MV-4-11 (cell line): ENCODE data around the gene HSPA12A.

Source experiments
- DNase-seq: peaks from one replicate; lab custom pipeline; 2025; lab: John Stamatoyannopoulos, UW

Gene HSPA12A

GRCh38 chr10:116690356-116691322 is 51.7 kb downstream of the HSPA12A start:
- no peak for DNase-seq

DNA sequence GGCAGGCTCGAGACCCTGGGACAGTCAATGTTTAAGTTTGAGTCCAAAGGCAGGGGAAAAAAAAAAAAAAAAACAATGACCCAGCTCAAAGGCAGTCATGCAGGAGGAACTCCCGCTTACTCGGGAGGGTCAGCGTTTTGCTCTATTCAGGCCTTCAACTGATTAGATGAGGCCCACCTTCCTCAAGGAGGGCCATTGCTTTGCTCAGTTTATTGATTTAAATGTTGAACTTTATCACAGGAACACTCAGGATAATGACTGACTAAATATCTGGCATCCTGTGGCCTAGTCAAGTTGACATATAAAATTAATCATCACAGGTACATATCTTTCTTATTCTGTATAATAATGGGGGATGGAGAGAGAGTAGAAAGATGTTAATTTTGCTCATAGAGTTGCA is 52.6 kb downstream of the HSPA12A start:
- DNase-seq: no peak

- DNase-seq: no peak
Measured at GRCh38 chr10:116688741-116689495, 53.4 kb downstream of the HSPA12A start.

- DNase-seq: peak; percentile 10
Measured at GRCh38 chr10:116688241-116688711, 54.1 kb downstream of the HSPA12A start.

GRCh38 chr10:116687633-116688032 is 54.7 kb downstream of the HSPA12A start:
- DNase-seq: no peak

DNA sequence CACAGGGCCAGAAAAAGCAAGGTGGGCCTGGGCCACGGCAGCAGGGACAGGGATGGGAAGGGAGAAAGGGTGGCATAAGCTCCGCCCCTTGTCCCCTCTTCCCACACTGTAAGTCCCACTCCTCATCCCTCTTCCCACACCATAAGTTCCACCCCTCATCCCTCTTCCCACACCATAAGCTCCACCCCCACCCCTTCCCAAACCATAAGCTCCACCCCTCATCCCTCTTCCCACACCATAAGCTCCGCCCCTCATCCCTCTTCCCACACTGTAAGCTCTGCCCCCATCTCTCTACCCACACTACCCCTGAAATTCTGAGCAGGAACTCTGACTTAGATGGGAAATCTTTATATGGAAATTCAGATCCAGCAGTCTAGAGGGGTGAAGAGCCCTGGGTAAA is 55.7 kb downstream of the HSPA12A start:
- DNase-seq: no peak

DNA sequence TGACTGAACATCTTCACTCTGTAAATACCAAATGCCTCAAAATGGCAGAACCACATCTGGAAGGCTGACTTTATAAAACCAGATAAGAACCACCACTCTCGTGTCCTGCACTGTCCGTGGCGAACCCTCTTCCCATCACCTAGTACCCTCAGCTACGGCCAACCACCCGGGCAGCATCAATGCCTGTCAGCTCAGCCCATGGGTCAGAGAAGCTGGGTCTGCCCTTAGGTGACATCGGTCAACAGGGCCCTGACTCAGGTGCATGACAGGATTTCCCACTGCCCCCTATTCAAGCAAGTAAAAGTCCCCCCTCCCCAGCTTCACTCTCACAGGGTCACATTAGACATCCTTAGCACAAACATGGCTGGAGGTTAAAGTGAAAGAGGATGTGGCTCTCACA is 56.6 kb downstream of the HSPA12A start:
- no peak for DNase-seq

DNA sequence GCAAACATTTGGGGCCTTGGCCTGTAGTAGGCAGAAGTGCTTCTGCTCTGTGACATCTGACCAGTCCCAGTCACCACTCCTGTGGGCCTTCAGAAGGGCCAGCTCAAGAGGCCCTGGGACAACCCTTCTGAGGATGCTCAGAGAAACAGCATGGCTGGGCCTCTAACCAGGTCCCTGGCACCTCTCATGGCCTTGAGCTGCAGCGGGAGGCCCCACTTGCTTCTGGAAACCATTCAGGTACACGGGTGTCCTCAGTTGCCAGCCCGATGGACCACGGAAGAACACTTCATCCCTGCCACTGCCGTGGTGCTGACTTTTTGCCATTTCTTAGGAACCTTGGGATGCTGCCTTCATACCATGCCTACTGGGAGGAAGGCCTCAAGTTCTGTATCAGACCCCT is 57.6 kb downstream of the HSPA12A start:
- DNase-seq: no peak

DNA sequence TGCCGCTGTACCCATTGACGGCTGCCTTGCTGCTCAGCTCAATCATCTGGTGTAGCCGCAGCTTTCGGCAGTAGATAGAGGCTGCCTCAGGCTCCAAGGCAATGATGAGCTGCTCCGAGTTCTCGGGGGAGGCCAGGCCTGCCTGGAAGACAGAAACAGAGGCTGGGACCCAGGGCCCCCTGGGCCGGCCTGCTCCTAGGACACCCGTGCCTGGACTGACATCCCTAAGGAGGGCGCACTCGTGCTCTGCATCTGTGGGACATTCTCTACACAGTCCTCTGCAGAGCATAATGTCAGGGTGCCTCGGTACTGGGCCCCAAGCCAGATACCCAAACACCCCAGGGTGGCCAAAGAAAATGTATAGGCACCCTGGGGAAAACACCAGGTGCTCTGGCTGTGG is 58.5 kb downstream of the HSPA12A start:
- no peak for DNase-seq

GRCh38 chr10:116683166-116683565 is 59.2 kb downstream of the HSPA12A start:
- DNase-seq: no peak

DNA sequence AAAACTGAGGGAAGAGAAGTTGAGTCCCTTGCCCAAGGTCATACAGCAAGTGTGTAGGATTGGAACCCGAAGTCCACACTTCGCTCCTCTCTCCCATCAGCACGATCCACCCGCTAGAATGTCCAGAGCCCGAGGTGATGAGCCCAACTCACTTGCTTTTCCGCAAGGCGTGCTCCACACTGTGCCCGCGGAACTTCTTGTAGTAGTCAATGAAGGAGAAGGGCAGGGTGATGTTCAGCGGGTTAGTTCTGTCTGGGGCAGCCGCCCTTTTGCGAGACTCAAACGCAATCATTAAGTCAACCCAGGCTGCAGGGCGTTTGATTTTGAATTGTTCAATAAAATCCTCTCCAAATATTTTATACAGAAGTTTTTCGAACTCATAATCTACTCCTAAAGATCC is 63.0 kb downstream of the HSPA12A start:
- DNase-seq: no peak

GRCh38 chr10:116676633-116677032 is 65.7 kb downstream of the HSPA12A start:
- DNase-seq: no peak

GRCh38 chr10:116676118-116676517 is 66.2 kb downstream of the HSPA12A start:
- no peak for DNase-seq

GRCh38 chr10:116674901-116675423 is 67.4 kb downstream of the HSPA12A start:
- DNase-seq: no peak

DNA sequence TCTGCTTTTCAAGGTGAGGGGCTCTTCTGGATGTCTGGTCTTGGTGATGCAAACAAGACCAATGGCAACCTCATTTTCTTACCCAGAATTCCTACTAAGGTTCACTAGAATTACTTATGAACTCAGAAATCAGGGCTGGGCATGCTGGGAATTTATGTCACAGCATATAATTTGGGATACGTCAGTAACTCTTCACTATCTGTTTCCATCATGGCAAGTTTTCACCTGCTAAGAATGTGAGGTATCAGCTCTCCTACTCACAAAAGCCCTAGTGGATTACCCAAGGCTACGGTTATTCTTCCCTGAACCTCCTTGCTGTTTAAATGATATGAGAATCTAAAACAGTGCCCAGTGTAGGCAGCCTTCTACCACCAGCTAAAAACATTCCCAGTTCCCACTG is 68.5 kb downstream of the HSPA12A start:
- no peak for DNase-seq

DNA sequence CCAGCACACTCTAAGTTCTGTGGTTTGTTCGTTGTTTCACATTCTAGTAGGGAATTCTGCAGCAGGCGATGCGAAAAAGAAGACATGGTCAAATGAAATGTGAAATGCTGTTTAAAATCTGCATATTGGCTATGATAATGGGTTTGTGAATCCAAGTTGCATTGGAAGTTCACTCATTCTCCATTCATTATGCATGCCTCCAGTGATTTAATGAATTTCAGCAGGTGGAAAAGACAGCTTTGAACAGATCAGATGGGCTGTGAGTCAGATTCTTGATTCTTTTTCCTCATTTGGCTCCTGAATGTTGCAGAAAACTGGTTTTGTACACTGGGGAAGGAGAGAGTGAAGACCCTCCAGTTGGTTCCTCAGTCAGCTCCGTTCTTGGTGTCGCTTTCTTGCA is 69.5 kb downstream of the HSPA12A start:
- DNase-seq: no peak

DNA sequence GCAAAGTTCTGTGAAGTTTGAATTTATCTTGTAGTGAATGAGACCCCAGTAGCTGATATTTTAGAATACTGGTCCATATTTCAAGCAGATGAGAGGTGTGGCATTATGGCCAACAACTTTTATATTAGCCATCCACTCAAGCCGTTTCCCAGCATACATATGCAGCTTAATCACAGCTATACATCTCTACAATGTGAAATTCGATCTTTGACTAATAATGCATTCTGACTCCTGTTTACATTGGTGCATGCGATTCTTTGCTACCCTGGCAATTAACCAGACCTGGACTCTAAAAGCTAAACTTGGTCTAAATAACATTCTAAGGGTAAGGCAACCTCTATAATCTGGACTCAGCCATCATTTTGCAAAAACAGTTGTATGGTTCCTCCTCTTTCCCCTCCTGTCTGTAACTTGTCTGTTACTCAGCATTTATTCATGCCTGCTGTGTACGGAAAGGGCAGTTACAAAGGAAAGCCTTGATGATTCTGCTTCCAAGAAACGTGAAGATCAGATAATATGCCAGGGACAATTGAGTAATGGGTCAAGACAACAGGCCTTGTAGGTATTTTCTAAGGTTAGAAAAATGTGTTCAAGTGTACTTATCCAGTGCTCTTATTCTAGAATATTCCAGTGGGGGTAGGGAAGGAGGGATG is 71.0 kb downstream of the HSPA12A start:
- no peak for DNase-seq

DNA sequence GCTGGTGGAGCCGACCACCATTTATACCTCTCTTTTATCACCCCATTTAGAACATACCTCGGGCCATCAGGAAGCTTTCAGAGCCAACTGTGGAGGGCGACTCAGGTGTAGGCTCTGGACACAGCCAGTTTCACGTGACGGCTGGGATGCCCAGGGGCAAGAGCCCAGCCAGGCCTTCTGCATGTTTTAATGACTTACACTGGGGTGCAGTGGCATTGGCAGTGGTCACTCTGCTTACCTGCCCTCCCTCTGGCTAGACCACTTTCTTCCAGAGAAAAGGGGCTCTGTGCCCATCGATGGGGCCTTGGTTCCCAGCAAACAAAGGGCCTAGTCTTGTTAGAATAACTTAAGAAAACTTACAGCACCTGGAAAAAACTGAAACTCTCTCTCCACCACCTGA is 71.7 kb downstream of the HSPA12A start:
- no peak for DNase-seq

GRCh38 chr10:116669832-116670644 is 72.3 kb downstream of the HSPA12A start:
- no peak for DNase-seq

DNA sequence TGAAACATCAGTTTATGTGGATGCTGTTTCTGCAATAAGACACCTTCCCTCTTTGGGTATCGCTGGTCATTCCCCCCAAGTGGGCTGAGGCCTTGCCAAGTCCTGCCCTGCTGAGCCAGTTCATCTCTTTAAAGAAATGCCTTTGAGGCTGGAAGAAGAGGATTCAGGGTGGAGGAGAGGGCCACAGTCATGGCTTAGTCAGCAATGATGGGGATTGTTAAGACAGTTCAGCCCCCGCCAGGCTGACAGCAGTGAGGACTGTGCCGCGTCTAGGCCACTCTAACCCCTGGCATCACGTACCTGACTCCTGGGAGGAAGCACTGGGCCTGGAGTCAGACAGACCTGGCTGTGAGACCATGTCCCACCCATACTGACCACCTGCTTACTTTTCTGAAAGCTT is 73.3 kb downstream of the HSPA12A start:
- no peak for DNase-seq

GRCh38 chr10:116668446-116668845 is 73.9 kb downstream of the HSPA12A start:
- DNase-seq: no peak
